Measurements from ENCODE around the gene LHFPL3.

LHFPL3 gene

GRCh38 chr7:104898434-104898833 lies 570.0 kb downstream of the LHFPL3 start:
- no peaks in the 10 kb centered on the region for H3K9me3 ChIP-seq
- no peaks in the 10 kb centered on the region for H3K36me3 ChIP-seq
- no peak for TF ChIP-seq CTCF (IDR thresholded peaks at IDR 0.05)
- H3K4me1 ChIP-seq (ENCODE audit: control insufficient read depth in 1 of 2, insufficient read depth in 1 of 2, low read depth in 1 of 2, low read length in 1 of 2), result no peaks in the 10 kb centered on the region
- no peaks in the 10 kb centered on the region for H3K27me3 ChIP-seq
- no peak overlapping the region for H3K4me3 ChIP-seq (ENCODE audit: low read depth in 1 of 2, low read length in 1 of 2)
- no peak overlapping the region for H3K27ac ChIP-seq

DNA sequence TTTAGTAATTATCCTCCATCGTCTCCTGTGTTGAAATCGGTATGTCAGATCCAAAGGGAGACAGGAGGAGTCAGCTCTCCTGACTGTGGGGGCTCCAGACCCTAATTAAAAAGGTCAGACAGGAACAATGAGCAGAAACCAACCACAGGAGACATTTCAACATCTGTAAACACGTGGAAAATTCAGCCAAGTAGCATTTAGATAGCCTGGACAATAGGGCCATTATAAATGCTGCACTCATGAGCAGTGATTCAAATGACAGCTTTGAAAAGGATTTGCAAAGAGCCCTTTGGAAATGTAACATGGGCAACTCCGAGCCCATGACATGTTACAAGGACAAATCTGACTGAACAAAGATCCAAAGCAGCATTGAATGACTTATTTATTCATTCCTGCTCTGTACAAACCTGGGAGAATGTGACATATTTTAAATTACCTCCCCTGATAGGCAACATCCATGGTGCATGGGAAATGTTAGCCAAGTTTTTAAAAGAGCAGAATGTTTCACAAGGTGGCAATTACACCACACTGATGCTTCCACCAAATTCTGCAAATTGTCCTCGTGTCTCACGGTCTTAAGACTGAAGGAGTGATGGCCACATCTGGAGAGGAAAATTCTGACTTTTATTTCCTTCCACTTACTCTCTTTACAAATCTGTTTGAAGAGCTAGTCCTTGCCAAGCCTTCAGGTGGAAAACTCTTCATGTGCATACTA lies 572.3 kb downstream of the LHFPL3 start:
- no peak overlapping the region for H3K27ac ChIP-seq
- no peaks in the 10 kb centered on the region for H3K4me1 ChIP-seq (ENCODE audit: control insufficient read depth in 1 of 2, insufficient read depth in 1 of 2, low read depth in 1 of 2, low read length in 1 of 2)
- no peak for TF ChIP-seq CTCF (IDR thresholded peaks at IDR 0.05)
- H3K9me3 ChIP-seq, result no peaks in the 10 kb centered on the region
- no peaks in the 10 kb centered on the region for H3K36me3 ChIP-seq
- no peak overlapping the region for H3K4me3 ChIP-seq (ENCODE audit: low read depth in 1 of 2, low read length in 1 of 2)
- H3K27me3 ChIP-seq, result peaks cover 2% of the 10 kb centered on the region

GRCh38 chr7:104901240-104901619 lies 572.8 kb downstream of the LHFPL3 start:
- TF ChIP-seq CTCF (IDR thresholded peaks at IDR 0.05), result no peak
- H3K27ac ChIP-seq, result no peak overlapping the region
- H3K9me3 ChIP-seq, result no peaks in the 10 kb centered on the region
- no peaks in the 10 kb centered on the region for H3K36me3 ChIP-seq
- peaks cover 7% of the 10 kb centered on the region for H3K27me3 ChIP-seq
- no peaks in the 10 kb centered on the region for H3K4me1 ChIP-seq (ENCODE audit: control insufficient read depth in 1 of 2, insufficient read depth in 1 of 2, low read depth in 1 of 2, low read length in 1 of 2)
- H3K4me3 ChIP-seq (ENCODE audit: low read depth in 1 of 2, low read length in 1 of 2), result no peak overlapping the region

- TF ChIP-seq CTCF (IDR thresholded peaks at IDR 0.05), result no peak
- H3K4me1 ChIP-seq (ENCODE audit: control insufficient read depth in 1 of 2, insufficient read depth in 1 of 2, low read depth in 1 of 2, low read length in 1 of 2), result peaks cover 4 to 6% of the 10 kb centered on the region in 2 experiments
- H3K36me3 ChIP-seq, result no peaks in the 10 kb centered on the region
- no peak overlapping the region for H3K27ac ChIP-seq
- no peak overlapping the region for H3K4me3 ChIP-seq (ENCODE audit: low read depth in 1 of 2, low read length in 1 of 2)
- peaks cover 7% of the 10 kb centered on the region for H3K27me3 ChIP-seq
- no peaks in the 10 kb centered on the region for H3K9me3 ChIP-seq
Measured at GRCh38 chr7:104902183-104902582, 573.8 kb downstream of the LHFPL3 start.

GRCh38 chr7:104903044-104903443 lies 574.6 kb downstream of the LHFPL3 start:
- no peak for TF ChIP-seq CTCF (IDR thresholded peaks at IDR 0.05)

More at GRCh38 chr7:104903044-104903443, 574.6 kb downstream of the LHFPL3 start:
- H3K27ac ChIP-seq, result no peak overlapping the region
- H3K36me3 ChIP-seq, result no peaks in the 10 kb centered on the region
- H3K9me3 ChIP-seq, result no peaks in the 10 kb centered on the region
- peaks cover 14% of the 10 kb centered on the region for H3K27me3 ChIP-seq
- no peak overlapping the region for H3K4me3 ChIP-seq (ENCODE audit: low read depth in 1 of 2, low read length in 1 of 2)
- peaks cover 4 to 6% of the 10 kb centered on the region in 2 experiments for H3K4me1 ChIP-seq (ENCODE audit: control insufficient read depth in 1 of 2, insufficient read depth in 1 of 2, low read depth in 1 of 2, low read length in 1 of 2)

Data from neutrophil (primary cell).